Mucosa of descending colon (tissue), 3 donors: Measurements from ENCODE around the gene KISS1R. TPM values are rescaled to one million over a fixed set of nuclear protein-coding genes. Genes with fewer than 3 reads are reported as not detected.

Experiments used
- ATAC-seq: fragments of 200-7000 bp; cut with Tn5 transposase; one replicate; pipeline ENCODE4 v1.9.1; 2020; ENCODE audit warnings: mild to moderate bottlenecking, moderate library complexity
- DNase-seq, 3 donors: peaks; one replicate each; pipeline ENCODE4 v3.0.0-alpha.2; 2020
- H3K36me3 ChIP-seq: fragments of 200-600 bp; one replicate; pipeline ENCODE4 v1.8.0; 2021; ENCODE audit warnings: low read depth, mild to moderate bottlenecking
- H3K4me1 ChIP-seq: fragments of 200-600 bp; one replicate; pipeline ENCODE4 v1.8.0; 2021; ENCODE audit warnings: low read depth, mild to moderate bottlenecking
- H3K4me3 ChIP-seq: fragments of 200-600 bp; one replicate; pipeline ENCODE4 v1.8.0; 2021; ENCODE audit warnings: mild to moderate bottlenecking
- H3K9me3 ChIP-seq: fragments of 200-600 bp; one replicate; pipeline ENCODE4 v1.8.0; 2021; ENCODE audit warnings: mild to moderate bottlenecking
- intact Hi-C, 2 donors: fragments of 100-400 bp; cut with DNase I in 1 of 2; cut with micrococcal nuclease in 1 of 2; formaldehyde crosslinking; loops; one replicate each; pipeline versions ENCODE4 v1.11.0 to v1.11.1; 2022; cut with DNase I, micrococcal nuclease
- total RNA-seq, 3 donors: library from RNA; stranded (reverse); fragmentation: NEBNext Ultra II Directional in 2 of 3; extraction: Animal tissue kit (Norgen Biotek cat#: 25700) in 2 of 3; gene quantifications; one replicate each; pipeline versions ENCODE4 v1.2.1 to v1.2.4, GENCODE V29; 2021 to 2023
- TF ChIP-seq, protein P1 (sequence below): fragments of 200-600 bp; IDR thresholded peaks from one replicate; pipeline ENCODE4 v1.8.0; 2022; ENCODE audit warnings: antibody characterized with exemption, mild to moderate bottlenecking
- donor health status: DM: no; HTN: no; CAD: no; lungs with moderate emphysema.
- donor health status: DM: no; HTN: no; CAD: no.
- donor health status: DM: no; HTN: yes; CAD: no.

Gene KISS1R
- total RNA-seq, 3 donors from 2014 or later, result not detected

DNA sequence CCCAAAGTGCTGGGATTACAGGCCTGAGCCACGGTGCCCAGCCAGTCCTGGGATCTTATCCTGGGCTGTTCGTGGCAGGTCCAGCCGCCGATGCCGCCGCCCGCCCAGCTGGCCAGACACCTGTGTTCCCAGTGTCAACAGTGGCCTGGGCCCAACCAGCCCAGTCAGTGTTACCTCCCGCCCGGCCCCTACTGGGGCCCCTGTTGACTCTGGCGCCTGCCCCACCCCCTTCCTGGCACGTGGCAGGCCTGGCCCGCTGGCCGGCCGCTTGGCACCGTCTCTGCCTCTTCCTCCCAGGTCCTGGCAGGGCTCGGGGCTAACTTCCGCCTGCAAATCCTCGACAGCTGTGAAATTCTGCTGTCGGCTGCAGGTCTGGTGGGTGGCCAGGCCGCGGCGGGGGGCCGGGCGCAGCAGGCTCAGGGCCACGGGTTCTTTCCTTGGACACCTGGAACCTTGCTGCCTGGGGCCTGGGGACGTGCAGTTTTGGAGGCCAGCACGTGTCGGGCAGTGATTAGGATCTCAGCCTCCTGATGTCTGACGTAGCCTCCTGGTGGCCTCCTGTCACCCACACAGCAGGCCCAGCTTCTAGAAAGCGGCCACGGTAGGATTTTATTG lies 17.8 kb downstream of the KISS1R start:
- intact Hi-C loops, result no loop called here
- Histone ChIP-seq H3K36me3 (no peaks in the 10 kb centered on the region), H3K4me3 (no peak overlapping the region), H3K4me1 (peaks cover 29% of the 10 kb centered on the region), H3K9me3 (no peaks in the 10 kb centered on the region)
- peak; percentile 94 for ATAC-seq
- DNase-seq, result peak; percentile 85 to 91 (median 91)
- TF ChIP-seq, protein P1, sequence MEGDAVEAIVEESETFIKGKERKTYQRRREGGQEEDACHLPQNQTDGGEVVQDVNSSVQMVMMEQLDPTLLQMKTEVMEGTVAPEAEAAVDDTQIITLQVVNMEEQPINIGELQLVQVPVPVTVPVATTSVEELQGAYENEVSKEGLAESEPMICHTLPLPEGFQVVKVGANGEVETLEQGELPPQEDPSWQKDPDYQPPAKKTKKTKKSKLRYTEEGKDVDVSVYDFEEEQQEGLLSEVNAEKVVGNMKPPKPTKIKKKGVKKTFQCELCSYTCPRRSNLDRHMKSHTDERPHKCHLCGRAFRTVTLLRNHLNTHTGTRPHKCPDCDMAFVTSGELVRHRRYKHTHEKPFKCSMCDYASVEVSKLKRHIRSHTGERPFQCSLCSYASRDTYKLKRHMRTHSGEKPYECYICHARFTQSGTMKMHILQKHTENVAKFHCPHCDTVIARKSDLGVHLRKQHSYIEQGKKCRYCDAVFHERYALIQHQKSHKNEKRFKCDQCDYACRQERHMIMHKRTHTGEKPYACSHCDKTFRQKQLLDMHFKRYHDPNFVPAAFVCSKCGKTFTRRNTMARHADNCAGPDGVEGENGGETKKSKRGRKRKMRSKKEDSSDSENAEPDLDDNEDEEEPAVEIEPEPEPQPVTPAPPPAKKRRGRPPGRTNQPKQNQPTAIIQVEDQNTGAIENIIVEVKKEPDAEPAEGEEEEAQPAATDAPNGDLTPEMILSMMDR, result no peak

DNA sequence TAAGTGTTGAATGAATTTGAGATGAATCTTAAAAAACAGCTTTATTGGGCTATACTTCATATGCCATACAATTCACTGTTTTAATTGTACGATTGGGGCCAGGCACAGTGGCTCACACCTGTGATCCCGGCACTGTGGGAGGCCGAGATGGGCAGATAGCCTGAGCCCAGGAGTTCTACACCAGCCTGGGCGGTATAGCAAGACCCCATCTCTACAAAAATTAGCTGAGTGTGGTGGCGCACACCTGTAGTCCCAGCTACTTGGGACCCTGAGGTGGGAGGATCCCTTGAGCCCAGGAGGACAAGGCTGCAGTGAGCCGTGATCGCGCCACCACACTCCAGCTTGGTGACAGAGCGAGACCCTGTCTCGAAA lies 19.0 kb downstream of the KISS1R start:
- peaks cover 37% of the 10 kb centered on the region for H3K4me1 ChIP-seq
- no peaks in the 10 kb centered on the region for H3K9me3 ChIP-seq
- no peak overlapping the region for H3K4me3 ChIP-seq
- TF ChIP-seq, protein P1, result no peak
- DNase-seq (no peak), ATAC-seq (no peak)
- no peaks in the 10 kb centered on the region for H3K36me3 ChIP-seq
- intact Hi-C loops, result no loop called here

DNA sequence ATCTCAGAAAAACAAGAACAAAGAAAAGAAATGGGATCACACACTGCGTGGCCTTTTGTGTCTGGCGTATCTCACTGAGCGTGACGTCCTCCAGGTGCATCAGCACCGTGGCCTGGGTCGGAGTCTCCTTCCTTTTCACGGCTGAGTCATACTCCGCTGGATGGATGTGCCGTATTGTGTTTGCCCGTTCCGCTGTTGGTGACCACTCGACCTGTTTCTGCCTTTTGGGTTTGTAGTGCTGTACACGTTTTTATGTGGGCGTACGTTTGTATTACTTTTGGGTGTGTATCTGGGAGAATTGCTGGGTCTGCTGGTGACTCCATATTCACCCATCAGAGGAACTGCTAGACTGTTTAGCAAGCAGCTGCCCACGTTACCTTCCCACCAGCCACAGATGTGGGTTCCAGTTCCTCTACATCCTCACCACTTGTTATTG lies 20.1 kb downstream of the KISS1R start:
- Histone ChIP-seq H3K36me3 (no peaks in the 10 kb centered on the region), H3K9me3 (no peaks in the 10 kb centered on the region), H3K4me3 (no peak overlapping the region), H3K4me1 (peaks cover 48% of the 10 kb centered on the region)
- DNase-seq (no peak), ATAC-seq (no peak)
- TF ChIP-seq, protein P1, result no peak
- intact Hi-C loops, result no loop called here

DNA sequence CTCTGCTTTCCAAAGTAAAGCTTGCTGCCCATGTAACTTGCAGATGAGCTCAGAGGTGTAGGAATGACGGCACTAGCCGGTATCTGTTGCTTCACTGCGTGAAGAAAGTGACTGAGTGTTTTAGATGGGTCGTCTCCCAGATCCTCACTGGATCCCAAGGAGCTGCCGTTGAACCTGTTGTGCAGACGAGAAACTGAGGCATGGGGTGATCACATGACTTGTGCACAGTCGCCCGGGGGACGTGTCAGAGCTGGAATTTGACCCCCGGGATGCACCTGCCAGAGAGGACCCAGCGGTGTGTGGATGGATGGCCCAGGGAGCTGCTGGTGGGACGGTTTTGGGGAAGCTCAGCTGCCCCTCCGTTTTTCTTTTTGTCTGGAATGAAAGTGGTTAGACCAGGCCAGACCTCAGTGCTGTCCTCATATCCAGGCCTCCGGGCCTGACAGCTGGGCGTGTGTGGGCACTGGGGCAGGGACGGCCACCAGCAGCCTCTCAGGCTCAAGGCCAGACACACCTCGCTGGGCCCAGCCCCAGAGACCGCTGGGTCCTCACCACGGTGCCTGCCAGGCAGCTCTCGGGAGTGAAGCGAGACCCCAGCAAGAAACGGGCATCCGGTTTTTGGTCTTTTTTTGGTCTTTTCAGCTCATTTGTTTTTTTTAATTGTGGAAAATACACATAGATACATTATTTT lies 21.2 kb downstream of the KISS1R start:
- H3K4me1 ChIP-seq, result peaks cover 38% of the 10 kb centered on the region

DNA sequence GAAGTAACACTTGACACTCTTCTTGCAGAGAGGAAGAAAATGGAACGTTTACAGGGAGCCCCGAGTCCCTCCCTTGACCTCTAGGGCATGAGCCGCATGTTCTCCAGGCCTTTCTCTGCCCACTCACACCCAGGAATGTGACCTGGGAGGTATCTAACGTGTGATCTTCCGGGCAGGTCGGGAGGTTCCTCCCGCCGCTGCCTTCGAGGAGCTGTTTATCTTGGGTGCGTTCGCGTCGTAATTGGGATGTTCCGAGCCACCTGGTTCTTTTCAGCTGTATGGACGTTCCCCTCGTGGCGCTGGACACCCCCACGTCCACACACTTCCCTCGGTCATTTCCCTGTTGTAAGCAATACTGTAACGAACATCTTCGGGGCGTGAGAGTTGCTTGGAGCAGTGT lies 22.3 kb downstream of the KISS1R start:
- no peak for ATAC-seq
- TF ChIP-seq, protein P1, result no peak
- H3K36me3 ChIP-seq, result no peaks in the 10 kb centered on the region
- no peak overlapping the region for H3K4me3 ChIP-seq
- H3K9me3 ChIP-seq, result no peaks in the 10 kb centered on the region
- DNase-seq, result no peak
- peaks cover 27% of the 10 kb centered on the region for H3K4me1 ChIP-seq
- intact Hi-C loops, result no loop called here

More for the DNA sequence above, 21.2 kb downstream of the KISS1R start:
- intact Hi-C loops, result no loop called here
- Histone ChIP-seq H3K9me3 (no peaks in the 10 kb centered on the region), H3K4me3 (no peak overlapping the region), H3K36me3 (no peaks in the 10 kb centered on the region)
- ATAC-seq, result no peak
- TF ChIP-seq, protein P1, result no peak
- DNase-seq, result no peak
